Measurements from ENCODE around the gene FBN2. TPM values are rescaled to one million over a fixed set of nuclear protein-coding genes. Genes with fewer than 3 reads are reported as not detected.

The FBN2 gene
- total RNA-seq (1 to 10 TPM in 4 of 7 donors, under 1 TPM in 3; 0.23 to 2.1 (median 1.0) TPM), polyA plus RNA-seq (1 to 10 TPM in 1 of 2 donors, under 1 TPM in 1; 0.56 to 3.5 TPM)
- long read RNA-seq, donor 1, result 0 reads
- long read RNA-seq, donor 2, partial matches to known transcripts, result 0 of 1 reads
- long read RNA-seq, donor 2, other reads (novel, unspliced or antisense), result 0 of 1 reads
- long read RNA-seq, donor 3, partial matches to known transcripts, result 1 of 1 reads
- long read RNA-seq, donor 3, other reads (novel, unspliced or antisense), result 0 of 1 reads

DNA sequence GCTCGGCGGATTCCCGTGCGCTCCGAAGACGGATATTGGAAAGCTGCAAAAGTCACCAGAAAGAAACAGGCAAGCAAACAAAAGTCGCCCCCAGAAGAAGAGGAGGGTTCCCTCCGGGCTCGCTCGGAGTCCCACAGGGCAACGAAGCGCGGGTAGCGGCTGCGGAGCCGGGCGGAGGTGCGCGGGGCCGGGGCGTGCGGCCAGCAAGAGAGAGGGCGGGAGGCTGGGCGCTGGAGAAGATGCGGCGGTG, at the start of gene FBN2:
TSS of gene FBN2 (minus strand) at position 246 of the 250 bp plus-strand sequence. CDS start 642 bp downstream, outside the sequence.
- no peaks in the 10 kb centered on the region for H3K9me3 ChIP-seq
- no peak within 1 kb of the TSS for H3K27ac ChIP-seq
- H3K27me3 ChIP-seq, result no peaks in the 10 kb centered on the region
- no peaks in the 10 kb centered on the region for H3K36me3 ChIP-seq
- no peaks in the 10 kb centered on the region for H3K4me1 ChIP-seq (ENCODE audit: insufficient read depth)
- WGBS, 3 donors, result 1% methylated on average over 26 of the region's 26 CpGs
- intact Hi-C loops (cut with DNase I), result no loop called here
- H3K4me3 ChIP-seq, result peak within 1 kb of the TSS; percentile 51
- TF ChIP-seq EP300 (IDR thresholded peaks at IDR 0.05) (no peak), POLR2A (IDR thresholded peaks at IDR 0.05) (no peak)
- TF ChIP-seq, protein P1, sequence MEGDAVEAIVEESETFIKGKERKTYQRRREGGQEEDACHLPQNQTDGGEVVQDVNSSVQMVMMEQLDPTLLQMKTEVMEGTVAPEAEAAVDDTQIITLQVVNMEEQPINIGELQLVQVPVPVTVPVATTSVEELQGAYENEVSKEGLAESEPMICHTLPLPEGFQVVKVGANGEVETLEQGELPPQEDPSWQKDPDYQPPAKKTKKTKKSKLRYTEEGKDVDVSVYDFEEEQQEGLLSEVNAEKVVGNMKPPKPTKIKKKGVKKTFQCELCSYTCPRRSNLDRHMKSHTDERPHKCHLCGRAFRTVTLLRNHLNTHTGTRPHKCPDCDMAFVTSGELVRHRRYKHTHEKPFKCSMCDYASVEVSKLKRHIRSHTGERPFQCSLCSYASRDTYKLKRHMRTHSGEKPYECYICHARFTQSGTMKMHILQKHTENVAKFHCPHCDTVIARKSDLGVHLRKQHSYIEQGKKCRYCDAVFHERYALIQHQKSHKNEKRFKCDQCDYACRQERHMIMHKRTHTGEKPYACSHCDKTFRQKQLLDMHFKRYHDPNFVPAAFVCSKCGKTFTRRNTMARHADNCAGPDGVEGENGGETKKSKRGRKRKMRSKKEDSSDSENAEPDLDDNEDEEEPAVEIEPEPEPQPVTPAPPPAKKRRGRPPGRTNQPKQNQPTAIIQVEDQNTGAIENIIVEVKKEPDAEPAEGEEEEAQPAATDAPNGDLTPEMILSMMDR (IDR thresholded peaks at IDR 0.05), result no peak
- DNase-seq, result no peak

DNA sequence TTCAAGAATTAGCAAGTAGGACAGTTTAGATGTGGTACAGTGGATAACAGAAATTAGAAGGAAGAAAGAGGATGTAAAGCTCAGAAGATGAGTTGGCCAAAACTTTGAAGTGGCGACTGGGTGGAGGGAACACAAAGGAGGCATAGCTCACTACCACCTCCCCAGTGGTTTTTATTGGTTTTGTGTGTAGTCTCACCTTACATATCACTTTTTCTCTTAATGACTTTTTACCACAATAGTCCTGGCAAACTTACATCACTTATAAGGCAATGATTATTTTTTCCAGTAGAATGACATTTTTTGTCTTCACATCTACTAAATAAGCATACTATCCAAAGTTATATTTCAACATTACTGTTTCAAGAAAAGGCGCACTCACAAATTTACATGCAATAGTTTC, 49.2 kb upstream of the FBN2 start:
- Histone ChIP-seq H3K27me3 (no peaks in the 10 kb centered on the region), H3K36me3 (no peaks in the 10 kb centered on the region), H3K27ac (no peak overlapping the region), H3K9me3 (no peaks in the 10 kb centered on the region), H3K4me3 (no peak overlapping the region), H3K4me1 (ENCODE audit: insufficient read depth) (no peaks in the 10 kb centered on the region)
- WGBS, 3 donors, result 91 to 92% (median 91%) methylated on average over 2 of the region's 2 CpGs
- intact Hi-C loops (cut with DNase I), result no loop called here
- DNase-seq, result no peak
- TF ChIP-seq, protein P1 (IDR thresholded peaks at IDR 0.05), result no peak
- TF ChIP-seq POLR2A (IDR thresholded peaks at IDR 0.05) (no peak), EP300 (IDR thresholded peaks at IDR 0.05) (no peak)

DNA sequence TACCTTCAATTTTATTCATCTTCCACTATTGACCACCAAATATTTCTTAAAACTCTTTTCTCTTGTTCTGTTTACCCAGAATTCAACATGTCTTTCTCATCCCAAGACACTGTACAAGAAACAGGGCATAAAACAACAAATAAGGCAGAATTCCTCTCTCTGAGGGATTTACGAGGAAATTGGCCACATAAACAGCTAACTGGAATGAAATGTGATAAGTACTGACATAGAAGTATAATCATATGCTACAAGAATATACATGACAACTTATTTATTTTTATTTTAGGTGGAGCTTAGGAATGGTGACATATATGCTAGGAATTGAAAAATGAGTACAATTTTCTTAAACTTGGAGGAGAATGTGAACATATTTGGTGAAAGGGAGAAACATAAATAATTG, 48.8 kb upstream of the FBN2 start:
- intact Hi-C loops (cut with DNase I), result no loop called here
- H3K36me3 ChIP-seq, result no peaks in the 10 kb centered on the region
- H3K9me3 ChIP-seq, result no peaks in the 10 kb centered on the region
- H3K4me1 ChIP-seq (ENCODE audit: insufficient read depth), result no peaks in the 10 kb centered on the region
- WGBS, 3 donors, result 42 to 63% (median 57%) methylated on average over 1 of the region's 1 CpG
- H3K27ac ChIP-seq, result no peak overlapping the region
- DNase-seq, result no peak
- no peaks in the 10 kb centered on the region for H3K27me3 ChIP-seq
- no peak overlapping the region for H3K4me3 ChIP-seq
- TF ChIP-seq, protein P1 (IDR thresholded peaks at IDR 0.05), result no peak
- TF ChIP-seq EP300 (IDR thresholded peaks at IDR 0.05), result no peak
- TF ChIP-seq POLR2A (IDR thresholded peaks at IDR 0.05), result no peak

DNA sequence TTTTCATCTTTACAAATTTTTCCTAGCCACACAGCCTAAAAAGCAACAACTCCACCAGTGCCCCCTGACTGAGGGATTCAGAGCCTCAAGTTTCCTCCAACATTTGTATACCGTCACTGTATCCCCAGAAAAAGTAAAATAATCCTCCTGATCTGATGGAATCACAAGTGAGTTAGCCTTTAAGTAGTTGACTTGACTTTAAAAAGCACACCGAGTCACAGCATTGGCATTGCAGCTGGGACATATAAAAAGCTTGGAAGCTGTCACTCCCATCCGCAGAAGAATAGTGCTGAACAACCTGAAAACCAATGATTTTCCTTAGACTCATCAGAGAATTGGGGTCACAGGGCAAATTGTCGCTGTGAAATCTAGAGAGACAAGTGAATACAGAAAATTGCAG, 41.6 kb upstream of the FBN2 start:
- 88 to 96% (median 90%) methylated on average over 4 of the region's 4 CpGs for WGBS, 3 donors
- TF ChIP-seq, protein P1 (IDR thresholded peaks at IDR 0.05), result no peak
- TF ChIP-seq POLR2A (IDR thresholded peaks at IDR 0.05) (no peak), EP300 (IDR thresholded peaks at IDR 0.05) (no peak)
- no peak for DNase-seq

More for the DNA sequence above, 41.6 kb upstream of the FBN2 start:
- H3K4me3 ChIP-seq, result no peak overlapping the region
- H3K27ac ChIP-seq, result no peak overlapping the region
- no peaks in the 10 kb centered on the region for H3K36me3 ChIP-seq
- H3K27me3 ChIP-seq, result no peaks in the 10 kb centered on the region
- H3K9me3 ChIP-seq, result no peaks in the 10 kb centered on the region
- intact Hi-C loops (cut with DNase I), result no loop called here
- no peaks in the 10 kb centered on the region for H3K4me1 ChIP-seq (ENCODE audit: insufficient read depth)
